HepG2 (cell line): Measurements from ENCODE around the gene AMDHD1. TPM values are rescaled to one million over a fixed set of nuclear protein-coding genes. Genes with fewer than 3 reads are reported as not detected.

Experiments
- ATAC-seq: fragments of 200-7000 bp; cut with Tn5 transposase; 3 replicates; pipeline ENCODE4 v1.9.1; 2020; ENCODE audit warnings: mild to moderate bottlenecking, moderate library complexity
- BruUV-seq: library from RNA; stranded (reverse); fragments of 400-500 nt; replicated peaks from 2 replicates; lab custom pipeline; 2021; lab: Mats Ljungman, UMichigan
- CTCF ChIA-PET: fragments of 300-600 bp; formaldehyde crosslinking; extraction: SDS; loops from one replicate; lab custom pipeline; 2021; ENCODE audit warnings: low total read pairs, inconsistent platforms, low intra/inter-chr PET ratio; lab: Yijun Ruan, JAX
- POLR2A ChIA-PET: fragments of 350-600 bp; sonication (Branson Sonifier 250); formaldehyde crosslinking; loops from one replicate; lab custom pipeline; 2020; ENCODE audit warnings: antibody characterized with exemption, inconsistent platforms; lab: Yijun Ruan, JAX
- DNase-seq: peaks from one replicate; pipeline ENCODE4 v3.0.0-alpha.2; 2015; ENCODE audit warnings: low spot score
- FAIRE-seq: peaks from 3 replicates; lab custom pipeline; 2011; peaks lifted over from hg19 to GRCh38; lab: Jason Lieb, UNC
- H2AFZ ChIP-seq: one replicate; pipeline ENCODE4 v1.6.1; 2011; ENCODE audit warnings: low read length, inconsistent platforms
- H3K27ac ChIP-seq: fragments of 300-600 bp; 3 replicates; pipeline ENCODE4 v1.8.0; 2011; ENCODE audit warnings: mixed run types, mild to moderate bottlenecking, mixed read lengths, low read length, inconsistent platforms; ENCODE audit not compliant: insufficient read depth; ENCODE audit errors: extremely low read length
- H3K27me3 ChIP-seq, 2 experiments: fragments of 200-600 bp in 1 of 2; 2 replicates in 1 of 2; 3 replicates in 1 of 2; pipeline versions ENCODE4 v1.6.0 to v1.8.0; 2011; ENCODE audit warnings: low read length in 2 of 2, mild to moderate bottlenecking in 2 of 2, moderate library complexity in 2 of 2, inconsistent platforms in 1 of 2; ENCODE audit not compliant: insufficient read depth in 2 of 2, control insufficient read depth in 1 of 2
- H3K36me3 ChIP-seq, 2 experiments: fragments of 200-600 bp in 1 of 2; replicated peaks in 1 of 2; 2 replicates in 1 of 2; 3 replicates in 1 of 2; pipeline versions ENCODE4 v1.5.1 to v1.8.0; 2011; ENCODE audit warnings: low read length in 2 of 2, inconsistent platforms in 1 of 2; ENCODE audit not compliant: insufficient read depth in 2 of 2, control insufficient read depth in 1 of 2
- H3K4me1 ChIP-seq: 2 replicates; pipeline ENCODE4 v1.5.1; 2012; ENCODE audit warnings: low read length, inconsistent platforms; ENCODE audit not compliant: insufficient read depth
- H3K4me2 ChIP-seq: 2 replicates; pipeline ENCODE4 v1.6.0; 2011; ENCODE audit warnings: low read depth, low read length, inconsistent platforms
- H3K4me3 ChIP-seq, 3 experiments: fragments of 200-600 bp in 1 of 3; sonication (generic), shearing (Covaris generic) in 1 of 3; replicated peaks in 1 of 3; 2 replicates each; pipeline ENCODE4 v1.5.1; 2011 to 2016; ENCODE audit warnings: low read length in 3 of 3, inconsistent platforms in 2 of 3, low read depth in 2 of 3, mild to moderate bottlenecking in 2 of 3, control low read depth in 1 of 3, mixed read lengths in 1 of 3; ENCODE audit not compliant: insufficient read depth in 1 of 3
- H3K79me2 ChIP-seq: one replicate; pipeline ENCODE4 v1.6.1; 2011; ENCODE audit warnings: low read length, inconsistent platforms; ENCODE audit not compliant: insufficient read depth
- H3K9ac ChIP-seq: 2 replicates; pipeline ENCODE4 v1.6.0; 2011; ENCODE audit warnings: mild to moderate bottlenecking, low read depth, low read length, inconsistent platforms; ENCODE audit not compliant: insufficient read depth
- H3K9me3 ChIP-seq: 2 replicates; pipeline ENCODE4 v1.5.1; 2012; ENCODE audit warnings: mild to moderate bottlenecking, low read length
- H4K20me1 ChIP-seq: 2 replicates; pipeline ENCODE4 v1.6.0; 2011; ENCODE audit warnings: inconsistent platforms, mild to moderate bottlenecking, low read length, moderate library complexity; ENCODE audit not compliant: insufficient read depth
- AGO2 ChIP-seq: fragments of 200-400 bp; formaldehyde crosslinking; optimal IDR thresholded peaks from 2 replicates; pipeline ENCODE3; 2017; ENCODE audit warnings: mild to moderate bottlenecking, low read depth, low read length, moderate library complexity
- HNF4G ChIP-seq, 2 experiments: sonication (generic) in 1 of 2; formaldehyde crosslinking in 1 of 2; IDR thresholded peaks; 2 replicates each; pipeline versions ENCODE4 v1.4.0 to v1.6.1; 2011 to 2020; ENCODE audit warnings: borderline replicate concordance in 2 of 2, low read depth in 2 of 2, mild to moderate bottlenecking in 2 of 2, low read length in 1 of 2, missing genetic modification reagents in 1 of 2, moderate library complexity in 1 of 2
- ZBTB38 ChIP-seq: sonication (generic); formaldehyde crosslinking; IDR thresholded peaks from 2 replicates; pipeline ENCODE4 v1.5.1; 2020; ENCODE audit warnings: mild to moderate bottlenecking, missing genetic modification reagents
- WGBS: methylation state at CpG from one replicate; pipeline ENCODE4 v1.1.6; 2017; ENCODE audit warnings: low lambda C conversion rate; 5-methylcytosine and 5-hydroxymethylcytosine counted together
- in situ Hi-C: cut with HindIII; loops from 2 replicates; pipeline ENCODE4 v1.10.0; 2017; ENCODE audit warnings: low pct_unique_long_range_greater_than_20kb; ENCODE audit not compliant: extremely low pct_ligation_motif_present
- intact Hi-C: fragments of 100-400 bp; cut with micrococcal nuclease; formaldehyde crosslinking; loops from one replicate; pipeline ENCODE4 v1.10.0; 2022; ENCODE audit not compliant: unreplicated experiment
- polyA plus RNA-seq, 8 experiments: library from polyadenylated mRNA; depleted of rRNA in 3 of 8; stranded (reverse) in 7 of 8; unstranded in 1 of 8; fragments of >200 nt; fragmentation: Illumina TruSeq in 4 of 8; extraction: Trizol in 4 of 8; gene quantifications; 2 replicates each; pipeline versions ENCODE4 v1.2.1 to v1.2.3, GENCODE V29; 2011 to 2016; ENCODE audit warnings: low read depth in 4 of 8, missing spikeins in 1 of 8, mixed read lengths in 1 of 8; ENCODE audit not compliant: insufficient read depth in 1 of 8
- total RNA-seq, 5 experiments: library from RNA; depleted of rRNA; stranded (reverse); fragments of >200 nt; fragmentation: Illumina TruSeq; extraction: Trizol; gene quantifications; 2 replicates each; pipeline ENCODE4 v1.2.3, GENCODE V29; 2016; ENCODE audit warnings: low read depth in 1 of 5
- TF ChIP-seq, protein P1 (sequence below): sonication (generic); formaldehyde crosslinking; IDR thresholded peaks from 2 replicates; pipeline ENCODE4 v1.5.1; 2020; ENCODE audit warnings: mild to moderate bottlenecking, missing genetic modification reagents, moderate library complexity
- TF ChIP-seq, protein P2 (sequence below): sonication (generic); formaldehyde crosslinking; IDR thresholded peaks from 2 replicates; pipeline ENCODE4 v1.4.0; 2020; ENCODE audit warnings: mild to moderate bottlenecking, low read depth, missing genetic modification reagents

AMDHD1 gene
- total and polyA plus RNA-seq, 2 of the 13 experiments (the other 11 are each of a cell fraction or from before 2014, with no cell fraction given): 6.5 to 29.6 TPM

DNA sequence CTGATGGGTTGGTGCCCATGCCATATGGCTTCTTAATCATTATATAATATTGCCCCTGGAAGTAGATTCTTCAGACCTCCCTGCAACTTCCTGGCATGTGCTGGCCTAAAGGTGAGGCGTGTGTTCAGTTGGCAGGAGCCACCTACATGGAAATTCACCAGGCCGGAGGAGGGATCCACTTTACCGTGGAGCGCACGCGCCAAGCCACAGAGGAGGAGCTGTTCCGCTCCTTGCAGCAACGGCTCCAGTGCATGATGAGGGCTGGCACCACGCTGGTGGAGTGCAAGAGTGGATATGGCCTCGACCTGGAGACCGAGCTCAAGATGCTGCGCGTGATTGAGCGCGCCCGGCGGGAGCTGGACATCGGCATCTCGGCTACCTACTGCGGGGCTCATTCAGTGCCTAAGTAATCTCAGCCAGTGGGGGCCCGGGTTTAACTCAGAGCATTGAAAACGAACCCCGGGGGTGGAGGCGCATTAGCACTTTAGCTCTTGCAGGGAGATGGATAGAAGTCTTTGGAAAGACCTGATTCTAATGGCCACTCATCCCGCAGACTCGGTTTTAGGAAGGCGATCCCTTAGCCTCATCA, 13.5 kb downstream of the AMDHD1 start:
- no peak overlapping the region for H2AFZ ChIP-seq
- no peak overlapping the region for H3K4me3 ChIP-seq
- ATAC-seq: no peak; the same call in 2 of the 3 replicates
- BruUV-seq: no TSS peak
- TF ChIP-seq HNF4G (IDR thresholded peaks at IDR 0.05; ENCODE audit: borderline replicate concordance, low read depth, low read length) (no peak), HNF4G (CRISPR knock-in tag; IDR thresholded peaks at IDR 0.05; ENCODE audit: borderline replicate concordance, low read depth) (no peak), AGO2 (peak; percentile 21), ZBTB38 (peak; percentile 38; the same call in 1 of the 2 replicates)
- TF ChIP-seq, protein P1, sequence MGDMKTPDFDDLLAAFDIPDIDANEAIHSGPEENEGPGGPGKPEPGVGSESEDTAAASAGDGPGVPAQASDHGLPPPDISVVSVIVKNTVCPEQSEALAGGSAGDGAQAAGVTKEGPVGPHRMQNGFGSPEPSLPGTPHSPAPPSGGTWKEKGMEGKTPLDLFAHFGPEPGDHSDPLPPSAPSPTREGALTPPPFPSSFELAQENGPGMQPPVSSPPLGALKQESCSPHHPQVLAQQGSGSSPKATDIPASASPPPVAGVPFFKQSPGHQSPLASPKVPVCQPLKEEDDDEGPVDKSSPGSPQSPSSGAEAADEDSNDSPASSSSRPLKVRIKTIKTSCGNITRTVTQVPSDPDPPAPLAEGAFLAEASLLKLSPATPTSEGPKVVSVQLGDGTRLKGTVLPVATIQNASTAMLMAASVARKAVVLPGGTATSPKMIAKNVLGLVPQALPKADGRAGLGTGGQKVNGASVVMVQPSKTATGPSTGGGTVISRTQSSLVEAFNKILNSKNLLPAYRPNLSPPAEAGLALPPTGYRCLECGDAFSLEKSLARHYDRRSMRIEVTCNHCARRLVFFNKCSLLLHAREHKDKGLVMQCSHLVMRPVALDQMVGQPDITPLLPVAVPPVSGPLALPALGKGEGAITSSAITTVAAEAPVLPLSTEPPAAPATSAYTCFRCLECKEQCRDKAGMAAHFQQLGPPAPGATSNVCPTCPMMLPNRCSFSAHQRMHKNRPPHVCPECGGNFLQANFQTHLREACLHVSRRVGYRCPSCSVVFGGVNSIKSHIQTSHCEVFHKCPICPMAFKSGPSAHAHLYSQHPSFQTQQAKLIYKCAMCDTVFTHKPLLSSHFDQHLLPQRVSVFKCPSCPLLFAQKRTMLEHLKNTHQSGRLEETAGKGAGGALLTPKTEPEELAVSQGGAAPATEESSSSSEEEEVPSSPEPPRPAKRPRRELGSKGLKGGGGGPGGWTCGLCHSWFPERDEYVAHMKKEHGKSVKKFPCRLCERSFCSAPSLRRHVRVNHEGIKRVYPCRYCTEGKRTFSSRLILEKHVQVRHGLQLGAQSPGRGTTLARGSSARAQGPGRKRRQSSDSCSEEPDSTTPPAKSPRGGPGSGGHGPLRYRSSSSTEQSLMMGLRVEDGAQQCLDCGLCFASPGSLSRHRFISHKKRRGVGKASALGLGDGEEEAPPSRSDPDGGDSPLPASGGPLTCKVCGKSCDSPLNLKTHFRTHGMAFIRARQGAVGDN: peak; percentile 47
- TF ChIP-seq, protein P2, sequence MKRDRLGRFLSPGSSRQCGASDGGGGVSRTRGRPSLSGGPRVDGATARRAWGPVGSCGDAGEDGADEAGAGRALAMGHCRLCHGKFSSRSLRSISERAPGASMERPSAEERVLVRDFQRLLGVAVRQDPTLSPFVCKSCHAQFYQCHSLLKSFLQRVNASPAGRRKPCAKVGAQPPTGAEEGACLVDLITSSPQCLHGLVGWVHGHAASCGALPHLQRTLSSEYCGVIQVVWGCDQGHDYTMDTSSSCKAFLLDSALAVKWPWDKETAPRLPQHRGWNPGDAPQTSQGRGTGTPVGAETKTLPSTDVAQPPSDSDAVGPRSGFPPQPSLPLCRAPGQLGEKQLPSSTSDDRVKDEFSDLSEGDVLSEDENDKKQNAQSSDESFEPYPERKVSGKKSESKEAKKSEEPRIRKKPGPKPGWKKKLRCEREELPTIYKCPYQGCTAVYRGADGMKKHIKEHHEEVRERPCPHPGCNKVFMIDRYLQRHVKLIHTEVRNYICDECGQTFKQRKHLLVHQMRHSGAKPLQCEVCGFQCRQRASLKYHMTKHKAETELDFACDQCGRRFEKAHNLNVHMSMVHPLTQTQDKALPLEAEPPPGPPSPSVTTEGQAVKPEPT (CRISPR knock-in tag): no peak
- no peaks in the 10 kb centered on the region for H4K20me1 ChIP-seq
- WGBS: 99% methylated on average over 24 of the region's 27 CpGs
- peaks cover 0 to 1% of the 10 kb centered on the region in 2 experiments; a peak in 2 of 5 replicates for H3K36me3 ChIP-seq
- H3K9me3 ChIP-seq: no peaks in the 10 kb centered on the region
- H3K27ac ChIP-seq: no peak overlapping the region
- H3K9ac ChIP-seq: no peak overlapping the region
- no peaks in the 10 kb centered on the region for H3K79me2 ChIP-seq
- no peak for DNase-seq
- POLR2A ChIA-PET: interaction anchor here (1.7 to 3.9 kb wide), 2 partner anchors 9 to 14 kb away, joined by 5 to 41 read pairs; partner anchors contain the start of genes AMDHD1 and CCDC38
- peaks cover 47% of the 10 kb centered on the region for H3K4me1 ChIP-seq
- in situ Hi-C loops (no loop called here), intact Hi-C loops (loop anchor here (5.0 to 10.0 kb wide), 2 partner anchors 41 to 132 kb away; partner anchors contain the start of gene HAL)
- CTCF ChIA-PET: no interaction called here
- no peak for FAIRE-seq
- H3K4me2 ChIP-seq: no peak overlapping the region
- no peaks in the 10 kb centered on the region for H3K27me3 ChIP-seq
